ENCODE measurements around the gene SMAD3.

SMAD3 gene

DNA sequence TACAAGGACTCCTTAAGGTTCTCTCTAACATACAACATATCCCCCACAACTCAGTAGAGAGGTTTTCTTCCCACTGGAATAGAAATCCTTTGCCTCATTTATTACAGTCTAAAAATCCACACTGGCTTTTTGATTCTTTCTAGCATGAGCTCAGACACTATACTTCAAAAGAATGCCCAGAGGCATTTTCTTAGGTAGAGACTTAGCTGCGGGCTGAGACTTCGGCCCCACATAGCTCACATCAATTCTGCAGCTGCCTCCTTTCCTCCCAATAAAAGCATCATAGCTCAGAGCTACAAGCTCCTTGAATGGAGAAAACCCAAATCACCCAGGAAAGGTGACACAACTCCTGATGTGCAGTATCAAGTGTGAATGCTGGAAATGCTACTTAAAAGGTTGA is 136.7 kb downstream of the SMAD3 start:
- DNase-seq: no peak

DNA sequence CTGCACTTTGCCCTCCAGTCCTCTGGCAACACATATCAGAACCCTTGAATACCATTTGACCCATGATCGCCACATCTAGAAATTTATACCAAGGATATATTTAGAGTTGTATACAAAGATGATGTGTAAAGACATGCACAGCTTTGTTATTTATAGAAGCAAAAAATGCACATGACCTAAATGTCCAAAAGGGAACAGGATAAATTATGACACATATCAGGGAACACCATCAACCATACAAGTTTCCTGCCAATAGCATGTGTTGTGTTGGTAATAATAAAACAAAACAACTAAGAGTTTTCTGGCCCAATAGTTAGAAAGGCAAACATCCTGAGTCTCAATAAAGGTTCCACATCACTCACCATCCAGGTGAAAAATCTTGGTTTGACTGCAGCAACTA is 137.6 kb downstream of the SMAD3 start:
- no peak for DNase-seq

DNA sequence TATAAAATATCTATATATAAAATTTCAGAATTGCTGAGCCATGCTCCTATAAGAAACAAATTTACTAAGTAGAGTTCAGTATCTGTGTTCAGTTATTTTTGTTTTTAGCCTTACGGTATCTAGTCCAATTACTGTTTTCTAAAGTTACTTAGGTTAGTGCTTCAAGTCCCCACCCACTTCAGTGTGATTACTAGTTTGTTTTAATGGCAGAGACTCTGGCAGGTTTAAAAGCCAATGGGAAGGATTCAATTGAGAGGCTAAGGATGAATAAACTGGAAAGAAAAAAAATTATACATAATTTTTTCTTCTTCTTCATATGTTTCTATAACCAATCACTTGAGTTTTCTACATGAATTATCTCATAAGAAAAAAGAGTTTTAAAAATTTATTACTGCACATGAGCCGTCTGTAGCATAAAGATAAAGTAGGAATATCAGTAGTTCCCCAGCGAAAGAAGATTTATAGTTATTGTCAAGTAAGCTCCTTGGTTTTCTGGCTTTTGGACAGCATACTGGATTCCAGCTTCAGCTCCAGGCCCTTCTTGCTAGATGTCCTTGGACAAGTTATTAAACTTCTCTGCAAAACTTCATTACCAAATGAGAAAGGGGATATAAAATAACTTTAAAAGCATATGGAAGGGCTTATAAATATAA is 142.3 kb downstream of the SMAD3 start:
- DNase-seq: no peak

DNA sequence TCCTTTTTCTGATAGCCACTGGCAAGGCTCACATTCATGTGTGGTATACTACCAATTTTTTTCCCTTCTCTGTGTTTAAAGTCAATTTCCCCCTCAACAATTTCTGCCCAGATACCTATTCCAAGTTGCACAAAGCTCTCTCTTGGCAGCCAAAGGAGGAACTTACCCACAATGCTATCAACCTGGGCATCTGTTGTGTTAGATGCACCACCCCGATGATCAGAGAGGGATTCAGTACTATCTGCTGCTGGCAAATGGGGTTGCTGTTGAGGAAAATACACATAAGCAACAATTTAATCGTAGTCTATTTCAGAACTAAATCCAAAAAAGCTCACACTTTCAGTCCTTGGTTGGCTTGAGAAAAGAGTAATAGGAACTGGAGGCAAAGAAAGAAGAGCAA is 143.0 kb downstream of the SMAD3 start:
- no peak for DNase-seq

DNA sequence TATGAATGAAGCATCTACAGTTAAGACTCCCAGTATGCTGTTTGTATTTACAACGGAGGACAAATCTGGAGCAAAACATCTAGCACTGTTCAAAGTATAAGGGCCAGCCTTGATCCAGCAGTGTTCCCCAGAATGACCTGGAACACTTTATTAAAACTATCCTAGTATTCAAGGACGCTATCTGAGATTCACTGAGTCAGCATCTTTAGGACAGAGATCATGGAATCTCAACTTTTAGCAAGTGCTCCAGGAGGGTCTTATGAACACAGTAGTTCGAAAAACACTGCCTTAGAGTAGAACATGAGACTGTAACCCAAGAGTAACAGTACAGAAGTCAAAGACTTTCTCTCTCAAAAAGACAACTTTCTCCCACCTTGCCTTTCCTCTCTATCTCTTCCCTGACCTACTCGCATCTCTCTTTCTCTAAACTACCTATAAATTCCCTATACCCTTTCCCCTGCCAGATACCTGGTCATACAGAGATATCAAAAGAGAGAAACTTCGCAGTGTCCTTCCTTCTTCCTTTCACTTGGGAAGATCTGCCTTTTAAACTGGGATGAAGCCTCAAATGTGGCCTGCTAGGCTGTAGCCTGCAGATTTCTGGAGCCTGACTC is 145.3 kb downstream of the SMAD3 start:
- no peak for DNase-seq

DNA sequence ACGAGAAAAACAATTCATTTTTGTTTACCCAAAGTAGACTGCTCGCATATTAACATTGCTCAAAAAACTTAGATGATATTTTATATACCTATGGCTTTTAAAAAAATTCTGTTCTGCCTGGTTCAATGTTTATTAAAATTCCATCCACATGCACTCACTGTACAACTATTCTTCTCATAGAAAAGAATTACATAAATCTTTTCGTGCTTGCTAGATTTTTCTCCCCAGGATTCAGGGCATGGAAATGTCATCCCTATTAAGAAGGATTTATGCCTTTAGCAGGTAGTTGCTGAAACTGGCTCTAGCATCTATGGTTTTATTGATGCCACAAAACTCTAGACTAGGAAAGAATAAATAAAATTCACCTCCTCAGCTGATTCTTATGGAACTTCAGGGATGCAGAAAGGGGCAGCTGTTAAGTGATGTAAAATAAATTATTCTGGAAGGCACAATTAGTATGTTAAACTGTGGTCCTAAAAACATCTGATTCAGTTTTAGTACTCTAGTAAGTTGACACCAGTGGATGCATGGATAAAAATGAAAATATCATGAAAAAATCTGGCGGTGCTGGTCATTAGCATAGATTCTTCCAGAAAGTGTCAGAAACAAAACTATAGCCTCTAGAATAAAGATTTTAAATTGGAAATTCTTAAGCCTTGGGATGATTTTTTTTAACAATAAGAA is 147.4 kb downstream of the SMAD3 start:
- no peak for DNase-seq

DNA sequence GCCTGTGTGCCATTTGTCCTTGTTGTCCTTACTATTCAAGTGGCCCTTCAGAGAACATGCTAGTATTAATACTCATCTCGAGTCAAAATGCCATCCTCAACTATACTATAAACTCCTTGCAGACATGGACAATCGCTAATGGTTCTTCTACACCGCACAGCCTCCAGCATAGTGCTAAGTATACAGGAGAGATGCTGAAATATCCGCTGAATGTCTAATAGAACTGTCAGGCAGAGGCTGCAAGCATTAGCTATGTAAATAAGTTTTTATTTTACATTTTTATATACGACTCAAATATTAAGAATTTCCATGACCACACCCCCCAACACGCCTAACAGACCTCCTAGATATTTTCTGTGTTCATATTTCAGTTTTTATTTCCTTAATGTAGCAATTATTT is 149.7 kb downstream of the SMAD3 start:
- DNase-seq: no peak

DNA sequence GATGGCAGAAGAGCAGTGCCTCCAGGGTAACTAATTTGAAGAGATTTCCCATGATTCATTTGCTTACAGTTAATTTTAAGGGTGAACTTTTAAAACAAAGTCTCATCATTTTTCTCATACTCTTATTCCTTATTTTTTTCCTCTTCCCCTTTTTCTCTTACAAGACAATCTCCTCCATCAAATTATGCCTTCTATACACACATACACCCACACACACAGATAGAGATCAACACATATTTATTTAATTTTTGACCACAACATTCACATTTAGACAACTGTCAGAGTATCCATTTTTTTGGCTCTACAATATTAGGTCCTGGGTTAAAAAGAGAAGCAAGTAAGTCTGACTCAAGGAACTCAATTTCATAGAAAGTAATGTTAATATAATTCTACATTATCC is 151.5 kb downstream of the SMAD3 start:
- no peak for DNase-seq

DNA sequence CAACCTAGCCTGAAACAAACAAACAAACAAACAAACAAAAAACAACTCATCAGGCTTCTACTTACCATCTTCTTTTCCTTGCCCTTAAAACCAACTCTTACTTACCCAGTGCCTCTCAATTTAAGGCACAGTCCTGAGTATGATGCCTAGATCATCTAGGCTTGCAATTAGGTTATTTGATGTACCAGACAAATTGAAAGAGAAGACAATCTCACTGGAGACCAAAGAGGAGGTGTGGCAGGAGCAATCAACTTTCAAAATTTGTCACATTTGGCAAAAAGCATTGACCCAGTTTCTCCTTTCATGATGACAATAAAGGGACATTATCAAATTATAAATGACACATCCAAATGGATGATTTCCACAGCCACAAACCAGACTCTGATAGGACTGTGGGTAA is 153.0 kb downstream of the SMAD3 start:
- no peak for DNase-seq

DNA sequence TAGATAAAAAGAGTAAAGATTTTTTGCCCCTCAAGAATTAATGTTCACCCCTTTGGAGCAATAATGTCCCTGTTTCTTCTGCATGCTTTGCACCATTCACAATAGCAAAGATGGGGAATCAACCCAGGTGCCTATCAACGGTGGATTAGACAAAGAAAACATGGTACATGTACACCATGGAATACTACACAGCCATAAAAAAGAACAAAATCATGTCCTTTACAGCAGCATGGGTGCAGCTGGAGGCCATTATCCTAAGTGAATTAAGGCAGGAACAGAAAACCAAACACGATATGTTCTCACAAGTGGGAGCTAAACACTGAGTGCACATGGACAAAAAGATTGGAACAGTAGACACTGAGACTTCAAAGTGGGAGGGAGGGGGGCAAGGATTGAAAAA is 153.9 kb downstream of the SMAD3 start:
- no peak for DNase-seq

DNA sequence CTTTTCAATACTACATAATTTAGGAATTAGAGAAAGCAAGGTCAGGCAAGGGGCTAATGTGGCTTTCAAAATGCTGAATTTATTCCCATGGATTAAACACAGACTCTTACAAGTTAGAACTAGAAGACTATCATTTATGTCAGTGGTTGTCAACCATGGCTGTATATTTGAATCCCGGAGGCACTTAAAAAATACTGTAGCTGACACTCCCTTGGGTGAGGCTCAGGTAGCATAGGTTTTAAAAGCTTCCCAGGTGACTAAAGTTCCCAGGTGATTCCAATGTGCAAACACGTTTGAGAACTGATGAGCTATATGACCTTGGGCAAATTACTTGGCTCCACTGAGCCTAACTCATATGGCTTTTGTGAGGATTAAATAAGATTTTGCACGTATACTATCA is 159.5 kb downstream of the SMAD3 start:
- no peak for DNase-seq

DNA sequence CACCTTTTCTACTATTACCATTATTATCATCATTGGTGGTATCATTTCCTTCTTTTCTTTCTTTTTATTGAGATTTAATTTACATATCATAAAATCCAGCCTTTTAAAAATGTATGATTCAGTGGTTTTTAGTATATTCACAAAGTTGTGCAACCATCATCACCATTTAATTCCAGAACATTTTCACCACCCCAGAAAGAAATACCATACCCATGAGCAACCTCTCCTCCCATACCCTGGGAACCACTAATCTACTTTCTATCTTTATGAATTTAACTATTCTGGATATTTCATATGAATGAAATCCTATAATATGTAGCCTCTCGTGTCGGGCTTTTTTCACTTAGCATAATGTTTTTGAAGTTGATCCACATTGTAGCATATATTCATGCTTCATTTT is 159.9 kb downstream of the SMAD3 start:
- no peak for DNase-seq

DNA sequence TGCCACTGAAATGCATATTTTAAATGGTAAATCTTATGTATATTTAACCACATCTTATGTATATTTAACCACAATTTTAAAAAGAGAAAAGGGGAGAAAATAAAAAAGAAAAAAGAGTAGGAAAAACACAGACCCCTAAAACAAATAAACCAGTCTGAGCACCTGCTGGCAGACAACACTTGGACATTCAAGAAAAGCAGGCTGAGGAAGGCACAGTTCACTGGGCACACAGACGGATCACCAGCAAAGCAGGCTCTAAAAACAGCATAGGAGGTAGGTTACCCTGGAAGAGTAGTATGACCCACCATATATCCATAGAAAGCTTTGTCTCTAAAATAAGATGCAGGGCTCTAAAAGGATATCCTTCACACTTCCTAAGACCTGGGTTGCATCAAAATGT is 162.0 kb downstream of the SMAD3 start:
- no peak for DNase-seq

DNA sequence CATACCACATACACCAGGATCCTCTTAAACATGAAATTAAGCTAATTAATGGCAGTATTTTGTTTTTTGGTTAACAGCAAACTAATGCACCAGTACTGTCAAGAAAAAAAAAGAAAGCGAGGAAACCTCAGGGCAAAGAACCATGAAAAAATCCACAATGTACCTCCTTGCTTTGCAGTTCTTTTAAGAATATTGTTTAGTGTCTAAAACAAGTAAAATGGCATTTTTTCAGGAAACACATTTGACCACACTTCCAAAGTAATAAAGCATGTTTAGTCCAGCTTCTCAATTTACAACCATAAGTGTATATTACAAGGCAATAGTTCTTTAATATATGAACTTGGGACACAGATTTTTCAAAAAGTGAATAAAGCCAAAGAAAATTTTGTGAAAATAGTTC is 162.4 kb downstream of the SMAD3 start:
- no peak for DNase-seq

DNA sequence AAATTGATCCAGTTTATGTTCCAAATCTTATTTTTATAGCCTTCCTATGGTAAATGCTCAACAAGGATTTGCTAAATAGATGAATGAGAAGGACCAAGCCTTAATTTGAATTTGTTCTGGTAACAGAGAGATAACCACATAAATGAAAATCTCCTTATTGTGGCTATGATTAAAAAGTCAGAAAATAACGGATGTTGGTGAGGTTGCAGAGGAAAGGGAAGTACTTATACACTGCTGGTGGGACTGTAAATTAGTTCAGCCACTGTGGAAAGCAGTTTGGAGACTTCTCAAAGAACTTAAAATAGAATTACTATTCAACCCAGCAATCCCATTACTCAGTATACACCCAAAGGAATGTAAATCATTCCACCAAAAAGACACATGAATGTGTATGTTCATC is 162.9 kb downstream of the SMAD3 start:
- DNase-seq: no peak

DNA sequence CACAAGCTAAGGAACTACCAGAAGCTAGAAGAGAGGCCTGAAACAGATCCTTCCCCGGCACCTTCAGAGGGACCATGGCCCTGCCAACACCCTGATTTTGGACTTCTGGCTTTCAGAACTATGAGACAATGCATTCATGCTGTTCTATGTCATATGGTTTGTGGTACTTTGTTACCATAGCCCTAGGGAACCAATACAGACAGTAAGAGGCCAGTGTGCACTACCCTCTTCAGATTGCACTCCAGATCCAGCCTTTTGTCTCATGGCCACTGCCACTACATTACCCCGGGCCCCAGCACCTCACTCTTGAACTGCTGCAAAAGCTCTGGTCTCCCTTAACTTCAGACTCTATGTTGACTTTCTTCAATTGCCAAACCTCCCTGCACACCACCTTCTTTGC is 165.1 kb downstream of the SMAD3 start:
- DNase-seq: no peak

DNA sequence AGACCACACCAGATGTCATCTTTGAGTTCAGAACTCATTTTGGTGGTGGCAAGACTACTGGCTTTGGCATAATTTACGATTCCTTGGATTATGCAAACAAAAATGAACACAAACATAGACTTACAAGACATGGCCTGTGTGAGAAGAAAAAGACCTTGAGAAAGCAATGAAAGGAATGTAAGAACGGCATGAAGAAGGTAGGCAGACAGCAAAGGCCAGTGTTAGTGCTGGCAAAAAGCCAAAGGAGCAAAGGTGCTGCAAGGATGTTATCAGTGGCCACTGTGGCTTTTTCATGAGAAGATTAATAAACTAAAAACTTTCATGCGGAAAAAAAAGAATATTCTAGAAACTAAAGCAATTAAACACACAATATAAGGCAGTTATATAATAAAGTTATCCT is 167.2 kb downstream of the SMAD3 start:
- DNase-seq: no peak

DNA sequence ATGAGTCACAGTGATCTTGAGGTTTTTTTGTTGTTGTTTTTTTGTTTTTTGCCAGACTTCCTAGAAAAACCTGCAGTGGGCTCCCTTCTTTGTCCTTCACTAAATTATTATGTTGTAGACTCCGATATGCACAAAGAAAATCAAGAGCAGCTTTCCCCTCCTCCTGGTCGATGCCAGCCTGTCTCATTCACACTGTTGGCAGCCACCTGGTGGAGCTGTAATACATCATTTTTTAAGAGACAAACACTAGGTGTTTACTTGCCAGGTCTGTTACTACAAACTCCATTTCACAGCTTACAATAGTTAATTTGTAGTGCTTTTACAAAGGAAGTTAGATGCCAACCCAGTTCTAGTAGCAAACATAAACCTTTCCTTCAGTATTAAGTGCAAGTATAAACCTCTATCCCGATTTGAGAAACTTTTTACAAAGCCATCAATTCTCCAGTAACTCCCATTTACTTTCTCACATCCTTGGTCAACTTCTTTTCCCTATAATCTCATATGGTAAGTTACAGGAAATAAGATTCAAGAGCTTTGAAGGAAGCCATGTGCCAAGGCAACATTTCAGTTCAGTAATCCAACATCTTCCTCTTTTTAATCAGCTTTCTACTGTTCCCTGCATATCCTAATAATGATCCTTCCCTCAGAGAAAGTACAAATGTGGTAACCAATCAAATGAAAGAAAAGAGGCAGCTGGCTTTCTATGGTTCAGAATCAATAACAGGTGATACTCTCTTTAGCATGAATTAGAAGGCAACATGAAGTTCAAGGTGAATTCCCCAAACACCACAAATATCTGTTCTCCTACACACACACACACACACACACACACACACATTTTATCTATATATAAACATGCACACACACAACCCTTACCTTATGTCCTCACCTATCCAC is 175.1 kb downstream of the SMAD3 start:
- no peak for DNase-seq

DNA sequence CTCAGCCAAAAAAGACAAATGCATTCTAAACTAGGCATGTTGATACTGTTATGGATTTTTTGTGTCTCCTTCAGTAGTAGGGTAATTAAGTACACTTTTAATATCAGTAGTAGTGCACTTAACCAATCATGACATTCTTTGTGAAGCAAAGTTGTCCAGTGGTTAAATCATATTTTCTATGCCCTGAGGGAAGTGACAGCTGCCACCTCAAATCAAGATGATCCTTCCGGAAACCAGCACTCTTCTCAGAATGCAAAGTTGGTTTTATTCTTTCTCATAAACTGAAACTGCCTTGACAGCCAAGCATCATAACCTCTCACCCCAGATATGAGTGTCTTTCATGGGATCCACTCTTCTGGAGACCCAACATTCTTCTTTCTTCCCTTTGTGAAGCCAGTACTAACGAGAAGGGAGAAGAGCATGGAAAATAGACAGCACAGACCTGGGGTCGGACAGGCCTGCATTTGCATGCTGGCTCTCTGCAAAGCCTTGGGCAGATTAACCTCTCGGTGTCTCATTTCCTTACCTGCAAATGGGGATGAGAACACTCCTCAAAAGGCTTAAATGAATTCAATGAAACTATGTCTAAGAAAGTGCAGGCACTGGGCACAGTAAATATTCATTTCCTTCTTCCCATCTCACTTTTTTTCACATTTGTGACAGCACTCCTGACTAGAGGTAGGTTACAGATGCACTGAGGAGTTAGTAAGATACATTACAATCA is 175.9 kb downstream of the SMAD3 start:
- DNase-seq: no peak

DNA sequence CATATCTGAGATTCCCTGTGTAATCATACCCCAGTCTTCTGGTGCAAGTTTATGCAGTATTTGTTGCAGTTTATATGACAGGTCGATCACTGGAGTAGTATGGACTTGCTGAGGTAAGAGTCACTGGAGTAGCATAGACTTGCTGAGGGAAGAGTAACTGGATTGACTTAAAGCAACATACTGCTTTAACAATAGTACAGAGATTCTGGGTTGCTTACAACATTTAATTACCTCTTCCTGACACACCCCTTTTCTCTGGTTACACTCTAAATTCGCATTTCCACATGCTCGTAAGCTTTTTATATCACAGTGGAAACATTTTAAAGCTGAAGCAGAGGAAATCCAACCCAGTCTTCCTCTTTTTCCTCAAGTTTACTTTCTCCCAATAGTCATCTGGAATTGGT is 177.3 kb downstream of the SMAD3 start:
- DNase-seq: no peak

Measured in femur (tissue), 1 donor.